HL-60 (cell line): Measurements from ENCODE around the gene RNASEH2C.

Source experiments
- DNase-seq, 2 experiments: peaks; one replicate each; pipeline ENCODE4 v3.0.0-alpha.2; 2010 to 2020; ENCODE audit warnings: low read depth in 1 of 2, low spot score in 1 of 2
- H3K27ac ChIP-seq: fragments of 250-450 bp; sonication (Bioruptor Pico); replicated peaks from 2 replicates; pipeline ENCODE4 v1.5.1; 2020; ENCODE audit warnings: mild to moderate bottlenecking, moderate library complexity
- H3K27me3 ChIP-seq: fragments of 250-450 bp; sonication (Bioruptor Pico); 2 replicates; pipeline ENCODE4 v1.5.1; 2021; ENCODE audit warnings: mild to moderate bottlenecking, moderate library complexity; ENCODE audit not compliant: insufficient read depth, poor library complexity, severe bottlenecking
- H3K4me3 ChIP-seq: replicated peaks from 2 replicates; pipeline ENCODE4 v1.5.1; 2011; ENCODE audit warnings: mild to moderate bottlenecking, control low read depth, low read length; ENCODE audit not compliant: insufficient read depth
- CTCF ChIP-seq: IDR thresholded peaks from one replicate; pipeline ENCODE4 v1.5.1; 2011; ENCODE audit warnings: low read length, control low read depth, inconsistent platforms; ENCODE audit not compliant: insufficient read depth
- GABPA ChIP-seq: IDR thresholded peaks from 2 replicates; pipeline ENCODE4 v1.6.1; 2012; ENCODE audit warnings: low read depth
- POLR2AphosphoS5 ChIP-seq: IDR thresholded peaks from 2 replicates; pipeline ENCODE4 v1.6.1; 2012; ENCODE audit warnings: low read depth
- REST ChIP-seq: IDR thresholded peaks from 2 replicates; pipeline ENCODE4 v1.6.1; 2012; ENCODE audit warnings: low read depth; ENCODE audit not compliant: insufficient replicate concordance
- SPI1 ChIP-seq: IDR thresholded peaks from 2 replicates; pipeline ENCODE4 v1.6.1; 2012; ENCODE audit warnings: low read depth, mild to moderate bottlenecking, borderline replicate concordance

The RNASEH2C gene

GRCh38 chr11:65711785-65712632, 8.6 kb downstream of the RNASEH2C start, which contains the start of gene KAT5:
Gene KAT5, plus strand, starts transcription at chr11:65712252. Its CDS starts 16 bp downstream, at chr11:65712268.
- TF ChIP-seq GABPA (peak; percentile 96), POLR2AphosphoS5 (peak; percentile 93), SPI1 (peak; percentile 84), CTCF (peak; percentile 95), REST (peak; percentile 77)
- peak; percentile 98 to 99 for DNase-seq

GRCh38 chr11:65710421-65710820, 10.2 kb downstream of the RNASEH2C start:
- no peak for TF ChIP-seq POLR2AphosphoS5
- TF ChIP-seq GABPA: no peak
- TF ChIP-seq CTCF: no peak
- TF ChIP-seq REST: no peak
- no peak for TF ChIP-seq SPI1
- Histone ChIP-seq H3K27me3 (no peaks in the 10 kb centered on the region), H3K4me3 (no peak overlapping the region), H3K27ac (no peak overlapping the region)
- DNase-seq: no peak

More at GRCh38 chr11:65711785-65712632, 8.6 kb downstream of the RNASEH2C start, which contains the start of gene KAT5:
- Histone ChIP-seq H3K27ac (peak within 1 kb of the TSS; percentile 100), H3K27me3 (no peaks in the 10 kb centered on the region), H3K4me3 (peak within 1 kb of the TSS; percentile 67)

GRCh38 chr11:65709661-65710060, 10.9 kb downstream of the RNASEH2C start:
- Histone ChIP-seq H3K27ac (no peak overlapping the region), H3K4me3 (no peak overlapping the region), H3K27me3 (no peaks in the 10 kb centered on the region)
- TF ChIP-seq REST: no peak
- no peak for TF ChIP-seq GABPA
- no peak for TF ChIP-seq CTCF
- no peak for TF ChIP-seq POLR2AphosphoS5
- no peak for TF ChIP-seq SPI1
- no peak for DNase-seq
